ACHN (cell line): Measurements from ENCODE around the gene HAPSTR1.

Experiments used
- DNase-seq: peaks from one replicate; pipeline ENCODE4 v3.0.0-alpha.2; 2015
- in situ Hi-C: cut with HindIII; loops from 2 replicates; pipeline ENCODE4 v1.10.0; 2017; ENCODE audit warnings: low sequenced_read_pairs, low pct_ligation_motif_present, low pct_unique_long_range_greater_than_20kb

HAPSTR1 gene

DNA sequence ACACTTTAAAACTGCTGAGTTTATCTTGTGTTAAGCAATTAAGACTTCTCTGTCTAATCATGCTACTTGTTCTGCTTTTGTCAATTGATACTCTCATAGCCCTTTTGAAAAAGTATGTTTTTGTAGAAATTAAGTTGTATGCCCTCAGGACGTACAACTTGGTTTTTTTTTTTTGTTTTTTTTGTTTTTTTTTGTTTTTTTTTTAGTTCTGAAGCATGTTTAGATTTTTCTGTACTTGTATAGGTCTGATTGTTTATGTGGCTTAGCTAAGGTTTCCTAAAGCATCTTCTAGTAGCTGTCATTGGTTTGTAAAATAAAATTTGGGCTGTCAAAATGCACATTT is 21.4 kb downstream of the HAPSTR1 start:
- no peak for DNase-seq
- in situ Hi-C loops: no loop called here

DNA sequence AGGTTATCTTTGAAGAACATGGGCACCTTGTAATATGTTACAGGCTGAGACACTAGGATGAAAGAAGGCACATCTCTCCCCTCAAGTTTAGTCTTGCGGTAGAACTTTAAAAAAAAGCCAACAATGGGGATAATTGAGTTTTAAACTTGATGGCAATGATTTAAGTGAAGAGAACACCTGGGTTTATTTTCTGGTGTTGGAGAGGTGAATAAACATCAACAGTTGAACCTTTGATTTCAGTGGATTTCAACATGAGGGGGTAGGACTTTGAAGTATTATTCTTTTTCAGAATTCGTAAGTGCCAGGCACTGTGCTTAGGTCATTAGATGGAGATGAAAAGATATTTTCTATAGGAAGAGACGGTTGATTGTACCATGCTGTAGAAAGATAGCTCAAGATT is 22.3 kb downstream of the HAPSTR1 start:
- DNase-seq: no peak
- in situ Hi-C loops: no loop called here

DNA sequence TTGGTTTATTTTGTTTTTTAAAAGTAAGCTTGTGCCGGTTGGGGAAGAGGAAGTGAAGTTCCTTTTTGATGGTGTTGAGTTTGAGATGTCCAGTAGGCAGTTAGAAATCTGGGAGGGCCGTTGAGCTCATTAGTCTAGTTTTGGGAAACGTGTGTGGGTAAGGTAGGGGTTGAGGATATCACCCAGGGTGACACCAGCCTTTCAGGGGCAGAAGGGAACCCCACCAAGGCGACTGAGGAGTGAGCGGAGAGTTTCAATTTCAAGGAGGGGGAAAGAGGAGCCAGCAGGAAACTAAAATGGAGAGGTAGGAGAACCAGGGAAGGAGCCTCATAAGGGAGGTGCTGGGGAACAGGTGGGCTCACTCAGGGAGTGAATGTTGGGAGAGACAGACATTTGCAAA is 22.7 kb downstream of the HAPSTR1 start:
- no peak for DNase-seq

DNA sequence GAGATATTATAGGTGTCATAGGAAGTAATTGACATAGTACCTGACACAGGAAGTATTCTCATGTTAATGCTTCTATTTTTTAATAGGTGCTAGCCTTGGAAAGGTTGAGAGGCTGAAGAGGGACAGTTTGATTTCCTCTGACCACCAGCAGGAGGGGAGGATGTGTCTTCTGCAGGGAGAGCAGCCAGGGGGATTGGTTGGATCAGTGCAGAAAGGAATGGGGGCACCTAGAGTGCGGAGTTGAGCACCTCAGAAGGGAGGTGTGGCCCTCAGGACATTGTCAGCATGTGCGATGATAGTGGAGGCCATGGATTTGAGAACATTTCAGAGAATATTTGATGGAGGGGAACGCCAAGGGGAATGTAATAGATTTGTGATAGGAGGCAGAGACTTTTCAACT is 23.4 kb downstream of the HAPSTR1 start:
- DNase-seq: no peak
- in situ Hi-C loops: no loop called here

More for the DNA sequence above, 22.7 kb downstream of the HAPSTR1 start:
- in situ Hi-C loops: no loop called here

DNA sequence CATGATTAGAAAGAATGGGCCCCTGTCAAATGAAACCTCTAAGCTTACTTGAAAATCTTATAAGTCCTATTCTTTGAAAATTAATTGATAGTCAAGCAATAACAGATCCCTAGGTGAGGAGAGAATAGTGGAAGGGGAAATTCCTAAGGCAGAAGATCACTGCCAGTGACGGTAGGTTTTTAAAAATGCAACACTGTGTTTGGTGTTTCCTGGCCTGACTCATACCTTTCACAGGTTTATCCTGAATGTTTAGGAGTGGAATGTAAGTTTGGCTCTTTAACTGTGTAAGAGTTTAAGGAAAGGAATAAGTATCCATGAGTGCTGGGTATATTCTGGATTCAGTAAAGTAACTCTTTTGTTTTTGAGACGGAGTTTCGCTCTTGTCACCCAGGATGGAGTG is 23.8 kb downstream of the HAPSTR1 start:
- DNase-seq: no peak
- in situ Hi-C loops: no loop called here

DNA sequence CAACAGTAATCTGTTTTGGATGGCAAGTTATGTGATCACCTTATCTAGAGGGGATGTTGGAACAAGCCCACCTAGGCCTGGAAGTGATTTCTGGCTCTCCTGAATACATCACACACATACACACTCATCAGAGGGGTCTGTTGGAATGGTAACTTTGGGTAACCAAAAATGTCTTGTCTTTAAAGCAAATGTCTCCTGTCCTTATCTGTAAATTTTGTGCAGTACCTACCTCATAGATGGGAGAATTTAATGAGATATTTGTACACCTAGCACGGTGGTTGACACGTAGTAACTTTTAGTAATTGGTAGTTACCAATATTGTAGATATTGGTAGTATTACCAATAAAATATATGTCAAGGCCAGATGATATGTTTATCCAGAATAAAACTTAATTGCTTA is 24.7 kb downstream of the HAPSTR1 start:
- in situ Hi-C loops: no loop called here
- no peak for DNase-seq

DNA sequence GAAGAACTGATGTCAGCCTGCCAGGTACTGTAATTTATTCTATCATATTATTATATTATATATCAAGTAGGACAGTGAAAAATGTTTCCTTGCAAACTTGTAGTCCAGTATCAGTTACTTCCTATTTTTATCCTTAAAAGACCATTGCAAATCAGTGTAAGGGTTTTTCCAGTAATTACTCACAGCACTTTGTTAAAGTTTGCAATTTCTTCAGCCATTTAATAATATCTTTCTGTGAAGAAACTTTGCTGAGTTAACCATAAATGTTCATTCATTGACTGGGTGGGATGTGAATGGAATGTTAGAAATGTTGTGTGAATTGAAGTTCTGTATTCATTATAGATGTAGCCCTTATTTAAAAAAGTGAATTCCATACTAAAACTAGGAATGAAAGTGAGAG is 26.7 kb downstream of the HAPSTR1 start:
- in situ Hi-C loops: no loop called here
- no peak for DNase-seq

DNA sequence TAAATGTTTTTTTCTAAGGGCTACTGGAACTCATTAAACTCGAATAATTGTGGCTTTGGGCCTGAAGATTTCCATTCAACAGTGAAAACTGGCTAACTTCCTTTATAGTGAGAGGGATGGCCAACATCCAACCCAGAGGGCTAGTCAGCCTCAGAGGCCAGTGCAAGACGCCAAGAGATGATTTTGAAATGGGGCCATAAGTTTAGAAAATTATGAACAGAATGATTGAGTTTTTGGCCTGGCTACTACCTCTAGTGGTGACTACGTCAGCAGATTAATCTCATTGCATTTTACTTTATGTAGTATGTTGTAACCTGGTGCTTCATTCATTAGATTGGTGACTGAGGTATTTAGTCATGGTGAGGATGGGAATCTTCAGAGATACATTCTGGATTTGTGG is 28.4 kb downstream of the HAPSTR1 start:
- no peak for DNase-seq

DNA sequence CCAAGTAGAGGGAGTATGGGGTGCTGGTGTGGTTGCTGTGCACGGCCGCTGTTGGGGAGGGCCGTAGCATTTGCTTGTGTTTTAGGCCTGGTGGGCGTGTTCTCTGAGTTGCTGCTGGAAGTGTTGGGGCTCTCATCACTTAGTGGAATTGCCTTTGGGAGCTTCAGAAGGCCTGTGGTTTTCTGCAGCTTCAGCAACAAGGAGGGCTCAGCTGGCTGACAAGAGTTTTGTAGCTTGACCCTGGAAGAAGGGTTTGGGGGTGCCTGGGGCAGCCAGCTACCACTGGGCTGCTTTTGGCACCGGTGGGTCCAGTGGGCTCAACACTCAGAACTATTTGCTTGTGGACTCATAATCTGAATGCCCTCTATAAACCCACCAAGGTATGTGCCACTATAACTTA is 30.9 kb downstream of the HAPSTR1 start:
- DNase-seq: no peak

More for the DNA sequence above, 28.4 kb downstream of the HAPSTR1 start:
- in situ Hi-C loops: no loop called here

DNA sequence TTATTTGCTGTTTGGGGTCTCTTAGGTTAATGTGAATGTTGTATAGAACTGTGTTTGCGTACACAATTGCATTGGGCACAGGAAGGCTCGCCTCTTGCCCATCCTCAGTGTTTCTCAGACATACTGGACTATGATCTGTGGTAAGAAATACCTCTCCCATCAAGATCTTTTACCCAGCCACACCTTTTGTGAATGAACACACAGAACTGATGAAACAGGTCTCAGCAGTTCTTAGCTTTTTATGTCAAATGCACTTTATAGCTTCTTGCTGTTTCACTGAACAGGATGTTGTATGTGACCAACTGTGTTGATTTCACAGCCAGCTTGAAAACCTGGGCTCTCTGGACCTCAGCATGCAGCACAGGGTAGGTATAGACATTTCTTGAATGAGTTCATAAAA is 31.5 kb downstream of the HAPSTR1 start:
- DNase-seq: no peak
- in situ Hi-C loops: no loop called here

More for the DNA sequence above, 30.9 kb downstream of the HAPSTR1 start:
- in situ Hi-C loops: no loop called here

DNA sequence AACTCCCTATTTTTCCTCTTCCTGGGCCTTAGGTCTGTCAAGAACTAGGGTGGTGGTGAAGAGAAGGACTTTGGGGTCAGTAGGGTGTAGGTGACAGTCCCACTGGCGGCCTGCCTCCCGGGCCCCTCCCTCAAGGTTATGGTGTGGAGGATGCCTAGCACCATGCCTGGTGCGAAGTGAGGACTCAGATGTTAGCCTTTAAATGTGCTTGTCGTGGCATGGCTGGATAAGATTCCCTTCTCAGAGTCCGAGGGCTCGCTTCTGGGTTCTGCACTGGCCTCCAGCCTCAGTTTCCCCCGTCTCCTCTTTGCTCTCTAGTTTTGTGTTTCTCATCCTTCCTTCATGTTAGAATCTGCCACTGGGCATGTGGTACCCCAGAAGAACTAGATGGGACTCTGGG is 32.0 kb downstream of the HAPSTR1 start:
- no peak for DNase-seq
- in situ Hi-C loops: no loop called here

DNA sequence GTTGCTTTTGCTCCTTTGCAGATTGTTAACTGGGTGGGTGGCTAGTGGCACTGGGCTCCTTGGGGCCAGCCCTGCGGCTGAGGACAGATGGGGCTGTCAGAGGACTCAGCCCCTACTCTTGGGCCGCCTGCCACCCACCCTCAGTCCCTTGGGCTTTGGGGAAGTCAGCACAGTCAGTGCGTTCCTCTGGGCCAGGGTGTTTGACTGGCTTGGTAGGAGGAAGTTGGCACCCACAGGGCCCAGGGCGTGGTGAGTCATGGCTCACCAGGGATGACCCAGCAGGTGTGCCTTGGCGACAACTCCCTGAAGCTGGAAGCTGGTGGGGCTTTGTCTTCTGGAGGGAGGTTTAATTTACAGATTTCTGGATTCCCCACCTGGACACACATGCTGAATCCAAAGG is 32.4 kb downstream of the HAPSTR1 start:
- in situ Hi-C loops: no loop called here
- no peak for DNase-seq

DNA sequence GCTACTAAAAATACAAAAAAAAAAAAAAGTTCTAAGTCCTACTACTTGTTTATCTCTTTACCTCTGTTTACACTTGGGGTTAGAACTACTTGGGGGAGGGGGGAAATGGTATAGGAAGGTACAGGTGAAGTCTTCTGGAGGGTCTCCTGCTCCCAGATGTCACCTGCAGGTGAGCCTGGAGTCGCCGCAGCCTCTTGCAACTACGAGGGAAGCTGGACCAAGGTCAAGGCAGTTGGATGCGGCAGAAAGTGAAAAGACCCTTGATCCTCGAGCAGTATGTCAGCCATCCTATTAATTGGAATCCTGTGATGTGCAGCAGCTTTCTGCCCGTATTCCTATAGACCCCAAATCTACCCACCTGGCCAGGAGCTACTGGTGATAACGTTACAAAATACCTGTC is 33.0 kb downstream of the HAPSTR1 start:
- in situ Hi-C loops: no loop called here
- no peak for DNase-seq

DNA sequence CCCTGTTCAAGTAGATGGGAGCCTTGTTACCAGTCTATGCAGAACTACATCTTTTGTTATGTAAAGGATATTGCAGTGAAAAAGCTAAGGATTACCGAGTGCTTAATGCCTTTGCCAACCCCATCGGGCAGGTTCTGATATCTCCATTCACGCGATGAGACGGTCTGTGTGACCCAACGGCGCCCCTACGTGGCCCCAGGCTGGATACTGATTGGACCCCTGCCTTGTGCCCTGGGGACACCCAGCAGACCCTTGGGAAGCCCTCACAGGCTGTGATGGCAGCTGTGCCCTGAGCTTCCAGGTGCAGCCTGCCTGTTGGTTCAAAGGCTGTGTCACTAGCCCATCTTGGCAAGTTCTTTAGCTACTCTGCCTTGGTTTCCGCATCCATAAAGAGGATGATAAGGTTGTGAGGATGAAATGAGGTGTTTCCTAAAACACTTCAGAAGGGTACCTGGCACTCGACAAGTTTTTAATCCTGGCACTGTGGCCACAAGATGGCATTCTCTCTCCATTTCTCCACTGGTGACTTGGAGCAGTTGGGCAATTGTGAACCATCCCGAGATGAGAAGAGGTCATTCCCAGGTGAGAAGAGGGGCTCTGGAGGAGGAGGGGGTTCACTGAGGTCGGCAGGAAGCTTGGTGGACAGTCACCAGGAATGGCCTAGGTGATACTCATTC is 33.6 kb downstream of the HAPSTR1 start:
- DNase-seq: no peak
- in situ Hi-C loops: no loop called here

DNA sequence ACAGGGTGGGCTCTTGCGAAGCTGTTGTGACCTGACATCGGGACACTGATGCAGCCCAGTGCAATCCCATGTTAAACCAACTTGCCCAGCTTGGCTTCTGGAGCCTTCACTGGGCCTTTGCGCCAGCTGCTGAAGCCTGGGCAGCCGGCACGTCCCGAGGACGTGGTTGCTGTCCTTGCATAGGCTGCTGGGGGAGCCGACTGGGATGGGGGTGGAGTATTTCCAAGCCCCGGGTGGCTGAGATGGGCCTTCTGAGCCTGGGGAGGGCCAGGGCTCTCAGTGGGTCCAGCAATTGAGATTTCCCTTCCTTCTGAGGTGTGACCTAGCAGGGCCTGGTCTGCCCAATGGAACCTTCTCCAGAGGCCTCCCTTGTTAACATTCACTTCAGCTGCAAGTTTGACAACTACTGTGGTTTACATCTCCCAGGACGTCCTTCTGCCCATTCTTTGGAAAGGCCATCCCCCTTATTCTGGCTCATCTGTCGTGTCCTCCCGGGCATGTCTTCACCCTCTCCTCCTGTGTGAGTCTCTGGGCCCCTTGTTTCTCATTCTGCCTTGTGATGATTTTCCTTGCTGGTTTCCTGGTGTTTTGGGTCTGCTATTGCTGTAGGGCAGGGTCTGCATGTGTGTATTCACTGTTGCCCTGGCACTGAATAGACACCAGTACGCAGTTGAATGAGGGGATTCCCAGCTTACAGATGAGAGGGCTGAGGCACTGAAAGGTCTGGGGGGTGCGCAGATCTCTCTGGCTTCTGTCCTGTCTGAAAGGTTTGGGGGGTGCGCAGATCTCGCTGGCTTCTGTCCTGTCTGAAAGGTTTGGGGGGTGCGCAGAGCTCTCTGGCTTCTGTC is 34.4 kb downstream of the HAPSTR1 start:
- in situ Hi-C loops: no loop called here
- DNase-seq: no peak

DNA sequence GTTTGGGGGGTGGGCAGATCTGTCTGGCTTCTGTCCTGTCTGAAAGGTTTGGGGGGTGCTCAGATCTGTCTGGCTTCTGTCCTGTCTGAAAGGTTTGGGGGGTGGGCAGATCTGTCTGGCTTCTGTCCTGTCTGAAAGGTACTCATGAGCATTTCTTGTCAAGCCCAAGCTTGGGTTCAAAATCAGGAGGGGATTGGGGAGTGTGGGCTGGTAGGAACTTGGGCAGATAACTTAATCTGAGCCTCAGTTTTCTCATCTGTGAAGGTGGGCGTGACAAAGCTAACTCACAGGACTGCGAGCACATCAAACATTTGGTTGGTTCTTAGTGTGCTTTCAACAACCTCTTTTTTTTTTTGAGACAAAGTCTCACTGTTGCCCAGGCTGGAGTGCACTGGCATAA is 35.2 kb downstream of the HAPSTR1 start:
- in situ Hi-C loops: no loop called here
- DNase-seq: no peak

DNA sequence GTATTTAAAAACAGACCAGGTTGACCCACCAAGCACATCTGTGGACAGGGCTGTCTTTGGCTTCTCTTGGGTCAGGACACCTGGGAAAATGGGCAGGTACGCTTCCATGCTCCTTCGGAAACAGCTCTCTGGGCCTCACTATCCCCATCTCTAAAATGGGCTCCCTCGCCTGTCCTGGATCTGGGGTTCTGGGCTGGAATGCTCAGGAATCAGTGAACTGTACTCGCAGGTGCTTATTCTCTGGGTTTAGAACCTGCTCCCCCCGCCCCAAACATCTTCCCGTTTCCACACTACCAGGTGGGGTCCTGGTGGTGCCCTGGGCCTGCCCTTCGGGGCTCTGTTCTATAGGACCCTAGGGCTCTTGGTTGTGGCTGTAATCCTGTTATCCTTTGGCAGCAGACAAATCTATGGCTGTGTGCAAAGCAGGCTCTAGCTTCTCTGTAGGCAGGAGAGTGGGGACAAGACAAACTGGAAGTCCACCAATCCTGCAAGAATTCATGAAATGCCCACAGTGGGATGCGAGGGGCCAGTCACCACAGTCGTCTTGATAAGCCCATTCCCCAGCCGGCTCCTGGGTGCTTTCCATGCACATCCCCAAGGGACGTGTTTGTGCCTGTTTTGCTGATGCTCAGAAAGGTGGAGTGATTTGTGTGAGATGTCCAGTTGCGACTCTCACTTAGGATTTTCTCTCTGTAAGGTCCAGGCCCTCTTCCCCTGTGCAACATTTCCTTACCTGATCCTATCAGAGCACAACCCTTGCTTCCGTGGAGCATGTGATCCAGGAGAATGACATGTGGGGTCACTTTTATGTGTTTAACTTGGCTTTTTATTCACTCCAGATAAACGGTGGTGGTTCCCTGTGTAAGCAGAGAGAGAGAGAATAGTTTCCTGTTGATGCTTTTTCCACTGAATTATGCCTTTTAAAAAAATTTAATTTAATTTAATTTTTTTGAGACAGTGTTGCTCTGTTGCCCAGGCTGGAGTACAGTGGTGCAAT is 37.2 kb downstream of the HAPSTR1 start:
- no peak for DNase-seq
- in situ Hi-C loops: no loop called here

DNA sequence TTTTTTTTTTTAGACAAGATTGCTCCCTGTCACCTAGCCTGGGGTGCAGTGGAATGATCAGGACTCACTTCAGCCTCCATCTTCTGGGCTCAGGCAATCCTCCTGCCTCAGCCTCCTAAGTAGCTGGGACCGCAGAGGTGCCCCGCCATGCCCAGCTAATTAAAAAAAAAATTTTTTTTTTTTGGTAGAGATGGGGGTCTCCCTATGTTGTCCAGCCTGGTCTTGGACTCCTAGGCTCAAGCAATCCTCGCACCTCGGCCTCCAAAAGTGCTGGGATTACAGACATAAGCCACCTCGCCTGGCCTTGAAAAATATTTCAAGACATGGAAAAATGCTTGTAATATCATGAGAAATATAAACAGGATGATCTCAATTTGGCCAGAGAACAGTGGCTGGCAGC is 42.9 kb downstream of the HAPSTR1 start:
- DNase-seq: no peak
- in situ Hi-C loops: no loop called here

DNA sequence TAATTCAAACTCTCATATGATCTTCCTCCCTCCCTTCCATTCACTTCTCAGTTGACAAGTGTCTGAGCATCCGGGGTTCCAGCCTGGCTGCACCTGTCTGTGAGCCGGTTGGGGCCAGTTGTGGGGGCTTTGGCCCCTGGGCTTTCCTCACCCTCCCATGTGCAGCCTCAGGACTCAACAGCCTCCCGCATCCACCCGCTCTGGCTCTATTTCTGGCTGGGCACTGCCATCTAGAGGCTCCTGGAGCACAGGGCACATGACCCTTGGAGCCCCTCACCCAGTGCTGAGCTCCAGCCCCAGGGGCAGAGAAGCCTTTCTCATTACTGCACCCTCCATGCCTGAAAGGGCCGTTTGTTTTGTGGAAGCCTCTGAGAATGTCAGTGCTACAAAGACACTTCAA is 43.3 kb downstream of the HAPSTR1 start:
- DNase-seq: peak; percentile 81
- in situ Hi-C loops: no loop called here
